Measurements from ENCODE around the gene SPN. TPM values are rescaled to one million over a fixed set of nuclear protein-coding genes. Genes with fewer than 3 reads are reported as not detected.
A peak's percentile ranks its signal among the peaks of the same experiment; 100 is the strongest.
"Not testable (repeated sequence)": the region's sequence is repeated elsewhere in the genome, so short reads cannot be mapped to it uniquely, and the experiment has no call there.

Gene SPN
- total and polyA plus RNA-seq, 2 donors from 2014 or later = 1.0 to 8.8 TPM

- no peak overlapping the region for H3K9ac ChIP-seq (ENCODE audit: low read length in 3 of 3)
- H3K36me3 ChIP-seq (ENCODE audit: control insufficient read depth in 2 of 3, insufficient read depth in 3 of 3, low read length in 3 of 3) = no peaks in the 10 kb centered on the region
- DNase-seq (no peak), FAIRE-seq (no peak)
- no peaks in the 10 kb centered on the region for H3K9me3 ChIP-seq (ENCODE audit: control insufficient read depth in 2 of 3, insufficient read depth in 1 of 3, low read length in 3 of 3)
- intact Hi-C loops (cut with DNase I) = no loop called here
- H3K27me3 ChIP-seq (ENCODE audit: control insufficient read depth, insufficient read depth, low read length) = no peaks in the 10 kb centered on the region
- H3K4me1 ChIP-seq (ENCODE audit: control insufficient read depth in 2 of 3, insufficient read depth in 2 of 3, low read depth in 1 of 3, low read length in 3 of 3) = peaks cover 0 to 5% (median 2%) of the 10 kb centered on the region in 3 donors
- no peak for TF ChIP-seq CTCF (IDR thresholded peaks at IDR 0.05; ENCODE audit: borderline replicate concordance, extremely low read depth, insufficient read depth)
- no peak overlapping the region for H3K27ac ChIP-seq (ENCODE audit: low read depth in 2 of 2, low read length in 2 of 2)
- no peak overlapping the region for H3K4me3 ChIP-seq (ENCODE audit: low read length in 3 of 3)
Observed at GRCh38 chr16:29705030-29705429, 42.0 kb downstream of the SPN start.

GRCh38 chr16:29707160-29707559, 44.1 kb downstream of the SPN start:
- intact Hi-C loops (cut with DNase I); H3K36me3 ChIP-seq (ENCODE audit: control insufficient read depth in 2 of 3, insufficient read depth in 3 of 3, low read length in 3 of 3); H3K9me3 ChIP-seq (ENCODE audit: control insufficient read depth in 2 of 3, insufficient read depth in 1 of 3, low read length in 3 of 3); H3K9ac ChIP-seq (ENCODE audit: low read length in 3 of 3); H3K27ac ChIP-seq (ENCODE audit: low read depth in 2 of 2, low read length in 2 of 2); H3K27me3 ChIP-seq (ENCODE audit: control insufficient read depth, insufficient read depth, low read length); FAIRE-seq; DNase-seq; H3K4me3 ChIP-seq (ENCODE audit: low read length in 3 of 3): not testable (repeated sequence)
- H3K4me1 ChIP-seq (ENCODE audit: control insufficient read depth in 2 of 3, insufficient read depth in 2 of 3, low read depth in 1 of 3, low read length in 3 of 3) = peaks cover 0 to 11% (median 0%) of the 10 kb centered on the region in 3 donors

GRCh38 chr16:29708917-29709600, 46.0 kb downstream of the SPN start:
- no peak overlapping the region for H3K9ac ChIP-seq (ENCODE audit: low read length in 3 of 3)
- peak in 1 of 5 donors; percentile 12 for DNase-seq
- H3K4me1 ChIP-seq (ENCODE audit: control insufficient read depth in 2 of 3, insufficient read depth in 2 of 3, low read depth in 1 of 3, low read length in 3 of 3) = peaks cover 0 to 11% (median 0%) of the 10 kb centered on the region in 3 donors
- no peaks in the 10 kb centered on the region for H3K9me3 ChIP-seq (ENCODE audit: control insufficient read depth in 2 of 3, insufficient read depth in 1 of 3, low read length in 3 of 3)
- no peak overlapping the region for H3K27ac ChIP-seq (ENCODE audit: low read depth in 2 of 2, low read length in 2 of 2)
- H3K4me3 ChIP-seq (ENCODE audit: low read length in 3 of 3) = no peak overlapping the region
- intact Hi-C loops (cut with DNase I) = no loop called here
- no peak for FAIRE-seq
- no peak for TF ChIP-seq CTCF (IDR thresholded peaks at IDR 0.05; ENCODE audit: borderline replicate concordance, extremely low read depth, insufficient read depth)
- no peaks in the 10 kb centered on the region for H3K27me3 ChIP-seq (ENCODE audit: control insufficient read depth, insufficient read depth, low read length)
- H3K36me3 ChIP-seq (ENCODE audit: control insufficient read depth in 2 of 3, insufficient read depth in 3 of 3, low read length in 3 of 3) = no peaks in the 10 kb centered on the region

GRCh38 chr16:29709657-29710056, 46.6 kb downstream of the SPN start:
- H3K4me1 ChIP-seq (ENCODE audit: control insufficient read depth in 2 of 3, insufficient read depth in 2 of 3, low read depth in 1 of 3, low read length in 3 of 3) = peaks cover 0 to 11% (median 0%) of the 10 kb centered on the region in 3 donors
- H3K9ac ChIP-seq (ENCODE audit: low read length in 3 of 3); H3K27me3 ChIP-seq (ENCODE audit: control insufficient read depth, insufficient read depth, low read length); H3K4me3 ChIP-seq (ENCODE audit: low read length in 3 of 3); H3K36me3 ChIP-seq (ENCODE audit: control insufficient read depth in 2 of 3, insufficient read depth in 3 of 3, low read length in 3 of 3); H3K27ac ChIP-seq (ENCODE audit: low read depth in 2 of 2, low read length in 2 of 2); H3K9me3 ChIP-seq (ENCODE audit: control insufficient read depth in 2 of 3, insufficient read depth in 1 of 3, low read length in 3 of 3); FAIRE-seq; intact Hi-C loops (cut with DNase I): not testable (repeated sequence)
- DNase-seq = peak in 1 of 5 donors; percentile 34
